ENCODE results near the gene USP30. TPM values are rescaled to one million over a fixed set of nuclear protein-coding genes. Genes with fewer than 3 reads are reported as not detected.

Gene USP30
- total RNA-seq, 6 experiments from 2014 or later = 8.0 to 11.7 (median 10.4) TPM

DNA sequence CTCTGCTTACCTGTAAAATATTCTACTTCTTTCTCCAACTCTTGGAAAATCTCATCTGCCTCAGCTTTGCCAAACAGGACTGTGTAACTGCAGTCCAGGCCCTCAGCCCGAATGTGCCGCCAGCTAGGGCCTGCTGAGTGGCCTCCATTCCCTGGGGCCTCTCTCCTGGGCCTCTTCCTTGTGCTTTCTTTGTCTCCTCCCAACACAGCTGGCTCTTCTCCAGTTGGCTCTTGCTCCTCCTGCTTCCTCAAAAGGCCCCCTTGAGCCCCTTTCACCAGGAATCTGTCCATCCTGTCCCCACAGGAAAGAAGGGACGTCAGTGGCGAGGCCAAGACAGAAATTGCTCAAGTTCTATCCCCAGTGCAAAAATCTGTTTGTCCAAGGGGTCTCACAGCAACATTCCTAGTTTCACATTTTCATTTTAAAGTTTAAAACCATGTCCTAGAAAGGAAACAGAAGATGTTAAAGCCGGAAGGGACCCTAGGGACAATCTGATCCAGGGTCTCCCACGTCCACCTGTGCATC is 40.2 kb downstream of the USP30 start:
- H3K4me3 Mint-ChIP-seq = peak overlapping the region; percentile 91
- H3K27ac Mint-ChIP-seq = peak overlapping the region; percentile 91
- TF ChIP-seq, protein P1, sequence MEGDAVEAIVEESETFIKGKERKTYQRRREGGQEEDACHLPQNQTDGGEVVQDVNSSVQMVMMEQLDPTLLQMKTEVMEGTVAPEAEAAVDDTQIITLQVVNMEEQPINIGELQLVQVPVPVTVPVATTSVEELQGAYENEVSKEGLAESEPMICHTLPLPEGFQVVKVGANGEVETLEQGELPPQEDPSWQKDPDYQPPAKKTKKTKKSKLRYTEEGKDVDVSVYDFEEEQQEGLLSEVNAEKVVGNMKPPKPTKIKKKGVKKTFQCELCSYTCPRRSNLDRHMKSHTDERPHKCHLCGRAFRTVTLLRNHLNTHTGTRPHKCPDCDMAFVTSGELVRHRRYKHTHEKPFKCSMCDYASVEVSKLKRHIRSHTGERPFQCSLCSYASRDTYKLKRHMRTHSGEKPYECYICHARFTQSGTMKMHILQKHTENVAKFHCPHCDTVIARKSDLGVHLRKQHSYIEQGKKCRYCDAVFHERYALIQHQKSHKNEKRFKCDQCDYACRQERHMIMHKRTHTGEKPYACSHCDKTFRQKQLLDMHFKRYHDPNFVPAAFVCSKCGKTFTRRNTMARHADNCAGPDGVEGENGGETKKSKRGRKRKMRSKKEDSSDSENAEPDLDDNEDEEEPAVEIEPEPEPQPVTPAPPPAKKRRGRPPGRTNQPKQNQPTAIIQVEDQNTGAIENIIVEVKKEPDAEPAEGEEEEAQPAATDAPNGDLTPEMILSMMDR (IDR thresholded peaks at IDR 0.05) = no peak

DNA sequence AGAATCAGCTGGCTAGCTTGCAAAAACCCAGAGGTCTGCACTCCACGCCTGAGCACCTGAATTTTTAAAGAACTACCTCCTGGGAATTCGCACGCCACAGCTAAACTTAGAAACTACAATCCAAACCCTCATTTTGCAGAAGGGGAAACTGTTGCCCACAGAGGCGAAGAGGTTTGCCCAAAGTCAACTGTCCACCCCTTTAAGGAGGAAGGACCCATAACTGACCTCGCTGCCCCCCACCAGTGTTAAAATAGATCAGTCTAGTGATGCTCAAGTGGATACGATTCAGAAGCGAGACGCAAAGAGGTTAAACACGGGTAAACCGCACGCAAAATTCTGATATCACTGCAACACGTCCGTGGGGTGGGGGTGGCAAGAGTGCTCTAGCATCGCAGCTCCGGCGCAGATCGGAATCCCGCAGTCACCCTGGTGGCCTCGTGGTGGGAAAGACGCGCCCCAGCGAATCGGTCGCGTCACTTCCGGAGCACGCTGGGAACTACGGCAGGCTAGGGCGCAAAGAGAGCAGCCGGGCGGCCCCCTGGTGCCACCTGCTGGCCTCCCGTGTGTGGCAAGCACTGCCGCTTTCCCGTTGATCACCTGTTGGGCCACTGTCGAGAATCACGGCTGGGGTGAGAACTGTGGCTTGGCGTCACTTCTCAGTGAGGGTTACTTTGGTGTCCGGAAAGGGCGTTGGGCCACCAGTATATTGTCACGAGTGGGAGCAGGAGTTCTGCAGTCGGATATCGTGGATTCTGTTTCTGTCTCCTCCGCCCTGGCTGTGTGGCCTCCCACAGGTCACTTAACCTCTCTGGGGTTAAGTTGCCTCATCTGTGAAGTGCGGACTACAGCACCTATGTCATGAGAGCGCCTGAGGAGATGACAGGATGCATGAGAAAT is 40.9 kb downstream of the USP30 start, which contains the start of gene ALKBH2:
TSS of gene ALKBH2 (minus strand) at position 451 of the 897 bp plus-strand sequence. CDS start 686 bp downstream, outside the sequence.
- H3K27me3 Mint-ChIP-seq (ENCODE audit: insufficient read depth) = no peaks in the 10 kb centered on the region; the same call in none of the 2 replicates
- no peaks in the 10 kb centered on the region for H3K9me3 Mint-ChIP-seq
- TF ChIP-seq, protein P1 (IDR thresholded peaks at IDR 0.05) = peak; percentile 98
- DNase-seq = peak; percentile 88
- H3K4me1 Mint-ChIP-seq (ENCODE audit: low read depth) = peaks cover 33% of the 10 kb centered on the region
- peak within 1 kb of the TSS; percentile 91 for H3K27ac Mint-ChIP-seq
- H3K4me3 Mint-ChIP-seq = peak within 1 kb of the TSS; percentile 91
- H3K36me3 Mint-ChIP-seq (ENCODE audit: low read depth) = peaks cover 13% of the 10 kb centered on the region

More for the DNA sequence above, 40.2 kb downstream of the USP30 start:
- H3K4me1 Mint-ChIP-seq (ENCODE audit: low read depth) = peaks cover 33% of the 10 kb centered on the region
- DNase-seq = no peak
- no peaks in the 10 kb centered on the region; the same call in none of the 2 replicates for H3K27me3 Mint-ChIP-seq (ENCODE audit: insufficient read depth)
- H3K9me3 Mint-ChIP-seq = no peaks in the 10 kb centered on the region
- peaks cover 13% of the 10 kb centered on the region for H3K36me3 Mint-ChIP-seq (ENCODE audit: low read depth)

DNA sequence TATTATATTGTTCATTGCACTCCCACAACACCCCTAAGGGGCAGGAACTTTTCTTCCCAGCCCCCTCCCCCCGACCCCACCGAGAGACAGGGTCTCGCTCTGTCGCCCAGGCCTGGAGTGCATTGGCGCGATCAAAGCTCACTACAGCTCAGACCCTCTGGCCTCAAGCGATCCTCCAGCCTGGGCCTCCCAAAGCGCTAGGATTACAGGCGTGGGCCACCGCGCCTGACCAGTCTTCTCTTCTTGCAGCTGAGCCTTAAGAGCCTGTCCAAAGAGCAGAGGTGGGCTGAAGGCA is 44.7 kb downstream of the USP30 start:
- H3K27ac Mint-ChIP-seq = no peak overlapping the region
- H3K36me3 Mint-ChIP-seq (ENCODE audit: low read depth) = peaks cover 16% of the 10 kb centered on the region
- no peaks in the 10 kb centered on the region; the same call in 1 of the 2 replicates for H3K27me3 Mint-ChIP-seq (ENCODE audit: insufficient read depth)
- H3K4me3 Mint-ChIP-seq = peak overlapping the region; percentile 89
- no peak for DNase-seq
- H3K4me1 Mint-ChIP-seq (ENCODE audit: low read depth) = peaks cover 46% of the 10 kb centered on the region
- TF ChIP-seq, protein P1 (IDR thresholded peaks at IDR 0.05) = no peak
- no peaks in the 10 kb centered on the region for H3K9me3 Mint-ChIP-seq

DNA sequence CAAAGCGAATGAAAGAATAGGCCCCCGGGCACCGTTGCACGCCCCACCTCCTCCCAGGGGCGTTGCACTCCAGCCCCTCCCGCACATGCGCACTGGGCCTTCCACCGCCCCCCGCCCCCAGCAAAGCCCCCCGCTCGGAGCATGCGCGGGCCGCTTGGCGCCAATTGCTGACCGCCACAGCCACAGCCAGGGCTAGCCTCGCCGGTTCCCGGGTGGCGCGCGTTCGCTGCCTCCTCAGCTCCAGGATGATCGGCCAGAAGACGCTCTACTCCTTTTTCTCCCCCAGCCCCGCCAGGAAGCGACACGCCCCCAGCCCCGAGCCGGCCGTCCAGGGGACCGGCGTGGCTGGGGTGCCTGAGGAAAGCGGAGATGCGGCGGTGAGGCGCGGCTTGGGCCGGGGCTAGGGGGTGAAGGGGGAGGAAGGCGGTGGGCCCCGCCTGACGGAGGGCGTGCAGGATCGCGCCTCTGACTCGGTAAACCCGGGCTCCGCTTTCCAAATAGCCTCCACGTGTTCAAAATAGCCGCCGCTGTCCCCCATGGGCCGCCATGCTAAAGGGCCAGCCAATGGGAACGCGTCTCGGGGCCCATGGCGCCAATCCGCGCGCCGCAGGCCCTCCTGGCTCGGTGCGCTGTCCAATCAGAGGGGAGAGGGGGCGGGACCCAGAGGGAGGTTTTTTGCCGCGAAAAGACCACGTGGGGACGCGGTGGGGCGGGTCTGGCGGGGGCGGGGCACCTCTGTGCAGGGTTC is 45.2 kb downstream of the USP30 start, which contains the start of gene UNG:
TSS of gene UNG (plus strand) at position 163 of the 748 bp plus-strand sequence. CDS start at position 246, 83 bp downstream.
- Mint-ChIP-seq H3K27ac (peak within 1 kb of the TSS; percentile 81), H3K9me3 (no peaks in the 10 kb centered on the region), H3K4me3 (peak within 1 kb of the TSS; percentile 89), H3K4me1 (ENCODE audit: low read depth) (peaks cover 41% of the 10 kb centered on the region), H3K27me3 (ENCODE audit: insufficient read depth) (no peaks in the 10 kb centered on the region; the same call in 1 of the 2 replicates), H3K36me3 (ENCODE audit: low read depth) (peaks cover 10% of the 10 kb centered on the region)
- peak; percentile 91 for DNase-seq
- TF ChIP-seq, protein P1 (IDR thresholded peaks at IDR 0.05) = 0 out of 2 replicates have a peak, but pooled peaks have one; percentile 5

DNA sequence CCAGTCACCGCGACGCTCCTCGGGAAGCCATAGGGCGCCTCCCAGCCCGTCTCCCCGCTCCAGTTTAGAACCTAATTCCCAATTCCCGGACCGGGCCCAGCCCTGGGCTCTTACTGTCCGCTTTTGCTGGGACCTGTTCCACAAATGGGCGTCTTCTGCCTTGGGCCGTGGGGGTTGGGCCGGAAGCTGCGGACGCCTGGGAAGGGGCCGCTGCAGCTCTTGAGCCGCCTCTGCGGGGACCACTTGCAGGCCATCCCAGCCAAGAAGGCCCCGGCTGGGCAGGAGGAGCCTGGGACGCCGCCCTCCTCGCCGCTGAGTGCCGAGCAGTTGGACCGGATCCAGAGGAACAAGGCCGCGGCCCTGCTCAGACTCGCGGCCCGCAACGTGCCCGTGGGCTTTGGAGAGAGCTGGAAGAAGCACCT is 45.8 kb downstream of the USP30 start:
- Mint-ChIP-seq H3K27me3 (ENCODE audit: insufficient read depth) (no peaks in the 10 kb centered on the region; the same call in 1 of the 2 replicates), H3K27ac (peak overlapping the region; percentile 81), H3K4me3 (peak overlapping the region; percentile 89), H3K4me1 (ENCODE audit: low read depth) (peaks cover 35% of the 10 kb centered on the region), H3K9me3 (no peaks in the 10 kb centered on the region), H3K36me3 (ENCODE audit: low read depth) (peaks cover 9% of the 10 kb centered on the region)
- TF ChIP-seq, protein P1 (IDR thresholded peaks at IDR 0.05) = no peak
- DNase-seq = peak; percentile 43

All from HFFc6 (cell line).